Measurements from ENCODE around the gene RPAP2. TPM values are rescaled to one million over a fixed set of nuclear protein-coding genes. Genes with fewer than 3 reads are reported as not detected.

The RPAP2 gene
- total RNA-seq, 2 experiments from 2014 or later = 23.4 to 26.5 TPM

DNA sequence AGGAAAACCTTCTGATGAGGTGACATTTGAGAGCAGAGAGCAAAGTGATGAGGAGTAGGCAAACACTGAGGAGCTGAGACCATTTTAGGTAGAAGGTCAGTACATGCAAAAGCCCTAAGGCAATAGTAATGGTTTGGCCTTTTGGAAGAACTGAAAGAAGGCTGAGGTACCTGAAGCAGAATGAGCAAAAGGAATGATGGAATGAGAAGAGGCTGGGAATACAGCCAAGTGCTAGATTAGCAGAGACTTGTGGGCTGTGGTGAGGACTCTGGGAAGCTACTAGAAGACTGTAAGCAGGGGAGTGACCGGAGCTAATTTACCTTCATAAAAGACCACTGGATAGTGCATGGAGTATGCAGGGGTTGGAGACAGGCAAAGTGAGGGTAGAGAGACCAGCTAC is 110.0 kb downstream of the RPAP2 start:
- Mint-ChIP-seq H3K4me1 (ENCODE audit: low read depth) (peaks cover 38% of the 10 kb centered on the region), H3K9me3 (peaks cover 3% of the 10 kb centered on the region), H3K4me3 (no peak overlapping the region), H3K36me3 (ENCODE audit: low read depth) (peaks cover 3% of the 10 kb centered on the region), H3K27me3 (no peaks in the 10 kb centered on the region), H3K27ac (peak overlapping the region; percentile 40)
- Histone ChIP-seq H3K27ac (ENCODE audit: low read depth in 1 of 2, low read length in 2 of 2) (no peak overlapping the region), H3K36me3 (ENCODE audit: insufficient read depth, low read length) (no peaks in the 10 kb centered on the region), H3K4me1 (ENCODE audit: insufficient read depth, low read length) (peaks cover 32% of the 10 kb centered on the region), H3K4me3 (ENCODE audit: low read length) (no peak overlapping the region), H3K9me3 (ENCODE audit: control insufficient read depth in 1 of 2, insufficient read depth in 1 of 2, low read length in 2 of 2) (peaks cover 0 to 2% of the 10 kb centered on the region in 2 experiments), H3K27me3 (ENCODE audit: control insufficient read depth in 1 of 2, insufficient read depth in 2 of 2, low read length in 2 of 2) (no peaks in the 10 kb centered on the region)
- CTCF ChIA-PET = interaction anchor here (1.1 kb wide), 1 partner anchor 10 kb away, joined by 3 read pairs; no protein-coding TSS in a partner anchor
- ATAC-seq (ENCODE audit: poor library complexity) (no peak), DNase-seq (no peak)
- TF ChIP-seq, protein P1, sequence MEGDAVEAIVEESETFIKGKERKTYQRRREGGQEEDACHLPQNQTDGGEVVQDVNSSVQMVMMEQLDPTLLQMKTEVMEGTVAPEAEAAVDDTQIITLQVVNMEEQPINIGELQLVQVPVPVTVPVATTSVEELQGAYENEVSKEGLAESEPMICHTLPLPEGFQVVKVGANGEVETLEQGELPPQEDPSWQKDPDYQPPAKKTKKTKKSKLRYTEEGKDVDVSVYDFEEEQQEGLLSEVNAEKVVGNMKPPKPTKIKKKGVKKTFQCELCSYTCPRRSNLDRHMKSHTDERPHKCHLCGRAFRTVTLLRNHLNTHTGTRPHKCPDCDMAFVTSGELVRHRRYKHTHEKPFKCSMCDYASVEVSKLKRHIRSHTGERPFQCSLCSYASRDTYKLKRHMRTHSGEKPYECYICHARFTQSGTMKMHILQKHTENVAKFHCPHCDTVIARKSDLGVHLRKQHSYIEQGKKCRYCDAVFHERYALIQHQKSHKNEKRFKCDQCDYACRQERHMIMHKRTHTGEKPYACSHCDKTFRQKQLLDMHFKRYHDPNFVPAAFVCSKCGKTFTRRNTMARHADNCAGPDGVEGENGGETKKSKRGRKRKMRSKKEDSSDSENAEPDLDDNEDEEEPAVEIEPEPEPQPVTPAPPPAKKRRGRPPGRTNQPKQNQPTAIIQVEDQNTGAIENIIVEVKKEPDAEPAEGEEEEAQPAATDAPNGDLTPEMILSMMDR (IDR thresholded peaks at IDR 0.05) = no peak
- POLR2A ChIA-PET = interaction anchor here (2.7 kb wide), 1 partner anchor 76 kb away, joined by 11 read pairs; no protein-coding TSS in a partner anchor
- intact Hi-C loops (cut with DNase I, micrococcal nuclease) = no loop called here

DNA sequence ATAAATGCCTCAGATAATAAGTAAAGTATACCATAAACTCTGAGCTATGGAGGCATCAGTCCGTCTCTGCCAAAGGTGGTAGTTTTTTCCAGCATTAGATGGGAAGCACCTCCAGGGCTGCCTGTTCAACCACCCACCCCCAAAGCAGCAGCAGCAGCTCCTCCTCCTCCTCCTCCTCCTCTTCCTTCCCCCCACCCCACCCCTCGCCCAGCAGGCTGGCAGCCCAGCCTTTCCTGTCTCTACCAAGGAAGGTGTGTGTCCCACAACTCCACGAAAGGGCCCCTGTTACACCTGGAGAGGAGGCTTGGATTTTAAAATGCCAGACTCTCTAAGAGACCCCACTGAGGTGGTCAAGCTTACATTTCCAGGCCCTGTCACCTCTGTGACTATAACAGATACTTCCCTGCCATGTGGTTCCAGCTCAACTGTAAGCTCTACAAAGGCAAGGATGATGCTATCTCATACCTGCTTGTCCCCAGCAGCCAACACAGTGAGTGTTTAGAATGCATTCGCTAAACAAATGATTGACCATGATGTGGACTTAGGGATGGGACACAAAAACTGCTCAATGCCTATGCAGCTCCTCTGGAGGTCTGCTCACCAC is 111.2 kb downstream of the RPAP2 start:
- no peaks in the 10 kb centered on the region for H3K36me3 ChIP-seq (ENCODE audit: insufficient read depth, low read length)
- Mint-ChIP-seq H3K27me3 (no peaks in the 10 kb centered on the region), H3K4me1 (ENCODE audit: low read depth) (peaks cover 38% of the 10 kb centered on the region), H3K36me3 (ENCODE audit: low read depth) (no peaks in the 10 kb centered on the region), H3K9me3 (no peaks in the 10 kb centered on the region), H3K4me3 (no peak overlapping the region), H3K27ac (peak overlapping the region; percentile 37)
- peak in 2 of 14 experiments; percentile 21 to 33 for DNase-seq
- no peaks in the 10 kb centered on the region for H3K9me3 ChIP-seq (ENCODE audit: control insufficient read depth in 1 of 2, insufficient read depth in 1 of 2, low read length in 2 of 2)
- intact Hi-C loops (cut with DNase I, micrococcal nuclease) = no loop called here
- peak overlapping the region in 1 of 2 donors; percentile 34 for H3K27ac ChIP-seq (ENCODE audit: low read depth in 1 of 2, low read length in 2 of 2)
- ChIA-PET CTCF (no interaction called here), POLR2A (interaction anchor here (1.0 to 2.7 kb wide), 2 partner anchors 17 to 74 kb away, joined by 3 to 11 read pairs; no protein-coding TSS in a partner anchor)
- H3K4me3 ChIP-seq (ENCODE audit: low read length) = no peak overlapping the region
- TF ChIP-seq, protein P1 (IDR thresholded peaks at IDR 0.05) = no peak
- ATAC-seq (ENCODE audit: poor library complexity) = no peak
- peaks cover 32% of the 10 kb centered on the region for H3K4me1 ChIP-seq (ENCODE audit: insufficient read depth, low read length)
- no peaks in the 10 kb centered on the region for H3K27me3 ChIP-seq (ENCODE audit: control insufficient read depth in 1 of 2, insufficient read depth in 2 of 2, low read length in 2 of 2)

DNA sequence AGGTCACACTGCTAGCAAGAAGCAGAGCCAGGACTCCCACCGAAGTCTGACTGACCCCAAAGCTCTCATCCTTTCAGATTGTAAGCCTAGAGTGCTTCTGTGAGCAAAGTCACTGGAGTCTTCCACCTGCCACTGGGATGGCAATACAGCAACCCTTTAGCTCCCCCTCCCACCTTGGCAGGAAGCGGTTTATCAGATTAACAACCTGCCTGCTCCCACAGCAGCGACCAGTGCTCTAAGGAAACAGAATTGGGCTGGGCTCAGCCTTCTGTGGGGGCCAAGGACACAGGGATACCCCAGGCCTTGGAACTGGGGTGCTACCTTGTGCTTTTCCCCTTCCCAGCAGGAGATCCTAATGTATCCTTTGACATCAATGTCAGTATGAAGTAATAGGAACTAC is 111.8 kb downstream of the RPAP2 start:
- no peaks in the 10 kb centered on the region for H3K27me3 ChIP-seq (ENCODE audit: control insufficient read depth in 1 of 2, insufficient read depth in 2 of 2, low read length in 2 of 2)
- peak; percentile 78 for ATAC-seq (ENCODE audit: poor library complexity)
- DNase-seq = peak in 13 of 14 experiments; percentile 12 to 74 (median 32)
- H3K36me3 ChIP-seq (ENCODE audit: insufficient read depth, low read length) = no peaks in the 10 kb centered on the region
- no peaks in the 10 kb centered on the region for H3K36me3 Mint-ChIP-seq (ENCODE audit: low read depth)
- H3K27me3 Mint-ChIP-seq = no peaks in the 10 kb centered on the region
- CTCF ChIA-PET = no interaction called here
- peak overlapping the region; percentile 45 for H3K4me3 Mint-ChIP-seq
- no peaks in the 10 kb centered on the region for H3K9me3 Mint-ChIP-seq
- H3K4me3 ChIP-seq (ENCODE audit: low read length) = no peak overlapping the region
- intact Hi-C loops (cut with DNase I, micrococcal nuclease) = no loop called here
- H3K4me1 Mint-ChIP-seq (ENCODE audit: low read depth) = peaks cover 38% of the 10 kb centered on the region
- H3K4me1 ChIP-seq (ENCODE audit: insufficient read depth, low read length) = peaks cover 32% of the 10 kb centered on the region
- H3K27ac Mint-ChIP-seq = peak overlapping the region; percentile 37
- TF ChIP-seq, protein P1 (IDR thresholded peaks at IDR 0.05) = no peak
- POLR2A ChIA-PET = interaction anchor here (1.0 to 2.7 kb wide), 2 partner anchors 16 to 74 kb away, joined by 3 to 11 read pairs; no protein-coding TSS in a partner anchor
- H3K9me3 ChIP-seq (ENCODE audit: control insufficient read depth in 1 of 2, insufficient read depth in 1 of 2, low read length in 2 of 2) = no peaks in the 10 kb centered on the region
- peak overlapping the region in 1 of 2 donors; percentile 34 for H3K27ac ChIP-seq (ENCODE audit: low read depth in 1 of 2, low read length in 2 of 2)
